GM18502 (cell line): ENCODE measurements around the gene MTERF4.

ENCODE experiments used
- ATAC-seq: cut with Tn5 transposase; IDR thresholded peaks from one replicate; pipeline ENCODE4 v1.9.1; 2021; ENCODE audit warnings: mild to moderate bottlenecking; ENCODE audit not compliant: unreplicated experiment, poor library complexity

Gene MTERF4

GRCh38 chr2:241135737-241136136 is 33.6 kb upstream of the MTERF4 start:
- ATAC-seq: no peak

GRCh38 chr2:241134711-241135110 is 32.6 kb upstream of the MTERF4 start:
- no peak for ATAC-seq

DNA sequence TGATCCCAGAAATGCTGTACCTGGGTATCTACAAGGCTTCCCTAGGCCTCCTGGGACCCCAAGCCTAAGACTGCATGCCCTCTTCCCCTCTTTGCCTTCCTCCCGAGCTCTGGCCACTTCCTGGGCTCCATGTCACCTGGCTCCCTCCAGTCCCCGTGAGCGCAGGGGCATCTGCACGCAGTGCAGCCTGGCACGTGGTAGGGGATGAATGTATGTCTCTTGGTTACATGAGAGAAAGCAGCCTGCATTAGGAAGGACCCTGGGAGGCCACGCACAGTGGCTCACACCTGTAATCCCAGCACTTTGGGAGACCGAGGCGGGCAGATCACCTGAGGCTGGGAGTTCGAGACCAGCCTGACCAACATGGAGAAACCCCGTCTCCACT is 31.3 kb upstream of the MTERF4 start:
- ATAC-seq: no peak

DNA sequence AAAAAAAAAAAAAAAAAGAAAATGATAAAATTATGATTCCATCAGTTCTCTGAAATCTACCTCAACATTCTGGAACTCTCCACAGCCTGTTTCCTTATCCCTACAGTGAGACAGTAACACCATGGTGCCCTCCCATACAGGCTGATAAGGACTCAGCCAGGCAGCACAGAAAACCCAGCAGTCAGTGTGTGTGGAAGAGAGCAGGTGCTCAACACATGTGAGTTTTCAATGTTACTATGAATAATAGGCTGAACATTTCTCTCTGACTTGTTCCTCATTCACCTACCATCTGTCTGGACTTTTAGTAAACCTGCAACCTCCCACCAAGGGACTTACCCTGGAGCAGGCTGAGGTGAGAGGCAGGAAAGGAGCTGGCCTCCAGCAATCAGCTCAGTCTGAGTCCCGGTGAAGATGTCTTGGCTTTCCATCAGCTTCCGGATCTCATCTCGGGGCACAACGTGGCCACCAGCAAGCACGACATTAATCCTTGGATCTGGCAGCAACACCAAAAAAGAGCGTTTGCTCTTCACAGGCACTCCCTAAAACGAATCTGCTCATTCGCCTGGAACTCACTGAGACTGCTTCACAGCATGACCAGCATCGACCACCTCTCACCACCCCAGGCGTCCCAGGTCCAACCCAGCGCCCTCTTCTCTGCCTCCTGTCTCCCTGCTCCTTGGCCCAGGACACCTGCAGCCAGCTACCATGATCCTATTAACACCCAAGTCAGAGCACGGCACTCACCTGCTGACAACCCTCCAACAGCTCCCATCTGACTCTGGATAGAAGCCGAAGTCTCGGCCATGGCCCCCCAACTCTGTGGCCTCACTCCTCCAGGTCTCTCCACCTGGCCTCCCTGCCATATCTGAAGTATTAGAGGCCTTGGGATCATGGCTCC is 30.7 kb upstream of the MTERF4 start:
- no peak for ATAC-seq

- ATAC-seq: no peak
These were observed 29.4 kb upstream of the MTERF4 start for GRCh38 chr2:241131531-241131930.

- no peak for ATAC-seq
These were observed 28.2 kb upstream of the MTERF4 start for GRCh38 chr2:241130316-241130715.

GRCh38 chr2:241129086-241129871 is 27.2 kb upstream of the MTERF4 start:
- no peak for ATAC-seq

GRCh38 chr2:241128266-241128665 is 26.2 kb upstream of the MTERF4 start:
- ATAC-seq: no peak

GRCh38 chr2:241126771-241127202 is 24.7 kb upstream of the MTERF4 start:
- no peak for ATAC-seq

GRCh38 chr2:241126201-241126611 is 24.1 kb upstream of the MTERF4 start:
- ATAC-seq: no peak

DNA sequence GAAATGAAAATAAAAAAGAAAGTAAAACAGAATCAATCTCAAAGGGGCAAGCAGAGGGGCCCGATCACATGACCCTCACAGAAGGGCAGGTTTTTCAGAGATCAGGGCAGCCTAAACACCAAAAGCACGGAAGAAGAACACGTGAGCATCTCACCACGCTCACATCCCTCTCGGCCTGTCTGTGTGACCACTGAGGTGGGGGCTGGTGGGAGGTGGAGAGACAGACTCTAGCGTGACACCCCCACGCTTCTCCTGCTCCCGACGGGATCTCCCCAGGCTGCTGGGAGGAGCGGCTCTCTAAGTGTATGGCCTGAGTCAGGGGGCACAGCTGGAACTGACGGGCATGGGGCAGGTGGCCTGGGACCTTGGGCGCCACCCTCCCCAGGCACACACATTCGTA is 23.5 kb upstream of the MTERF4 start:
- no peak for ATAC-seq

GRCh38 chr2:241123816-241124536 is 21.9 kb upstream of the MTERF4 start:
- no peak for ATAC-seq

- no peak for ATAC-seq
These were observed 20.4 kb upstream of the MTERF4 start for GRCh38 chr2:241122376-241123002.

GRCh38 chr2:241121008-241121407 is 18.9 kb upstream of the MTERF4 start:
- no peak for ATAC-seq

DNA sequence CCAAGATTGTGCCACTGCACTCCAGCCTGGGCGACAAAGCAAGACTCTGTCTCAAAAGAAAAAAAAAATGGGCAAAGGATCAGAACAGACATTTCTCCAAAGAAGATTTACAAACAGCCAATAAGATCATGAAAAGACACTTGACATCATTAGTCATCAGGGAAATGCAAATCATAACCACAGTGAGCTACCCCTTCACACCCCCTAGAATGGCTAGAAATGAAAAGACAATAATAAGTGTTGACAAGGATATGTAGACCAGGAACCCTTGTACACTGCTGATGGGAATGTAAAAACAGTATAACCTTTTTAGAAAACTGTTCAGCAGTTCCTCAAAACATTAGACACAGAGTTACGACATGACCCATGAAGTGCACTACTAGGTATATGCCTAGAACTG is 18.4 kb upstream of the MTERF4 start:
- ATAC-seq: no peak

DNA sequence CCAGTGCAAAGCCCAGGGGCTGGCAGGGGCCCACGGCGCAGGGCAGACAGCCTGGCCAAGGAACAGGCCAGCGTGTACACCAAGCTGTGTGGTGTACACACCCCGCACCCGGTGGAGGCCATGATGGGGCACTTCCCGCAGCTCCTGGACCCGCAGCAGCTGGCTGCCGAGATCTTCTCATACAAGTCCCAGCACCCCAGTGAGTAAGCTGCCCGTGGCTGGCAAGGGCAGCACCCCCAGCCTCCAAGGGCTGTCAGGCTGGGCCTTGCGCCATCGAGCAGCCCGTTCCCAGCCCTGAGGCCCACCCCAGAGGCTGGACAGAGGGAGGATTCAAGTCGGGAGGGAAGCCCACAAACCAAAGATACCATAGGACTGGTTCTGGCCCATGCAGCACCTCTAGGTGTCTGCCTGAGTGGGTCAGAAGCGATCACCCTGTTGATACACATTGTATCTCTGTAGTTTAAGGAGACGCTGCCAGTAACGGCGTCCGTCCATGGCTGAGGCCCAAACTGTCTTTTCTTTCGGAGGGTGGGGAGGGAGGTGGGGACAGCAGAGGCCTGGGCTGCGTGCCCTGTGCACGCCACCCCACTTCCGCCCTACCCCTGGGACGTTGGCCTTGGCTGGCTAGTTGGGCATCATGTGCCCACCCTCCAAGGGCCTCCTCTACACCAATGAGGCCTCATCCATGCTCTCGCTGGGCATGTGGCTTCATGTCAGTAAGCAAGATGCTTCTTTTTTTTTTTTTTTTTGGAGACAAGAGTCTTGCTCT is 16.8 kb upstream of the MTERF4 start:
- no peak for ATAC-seq

DNA sequence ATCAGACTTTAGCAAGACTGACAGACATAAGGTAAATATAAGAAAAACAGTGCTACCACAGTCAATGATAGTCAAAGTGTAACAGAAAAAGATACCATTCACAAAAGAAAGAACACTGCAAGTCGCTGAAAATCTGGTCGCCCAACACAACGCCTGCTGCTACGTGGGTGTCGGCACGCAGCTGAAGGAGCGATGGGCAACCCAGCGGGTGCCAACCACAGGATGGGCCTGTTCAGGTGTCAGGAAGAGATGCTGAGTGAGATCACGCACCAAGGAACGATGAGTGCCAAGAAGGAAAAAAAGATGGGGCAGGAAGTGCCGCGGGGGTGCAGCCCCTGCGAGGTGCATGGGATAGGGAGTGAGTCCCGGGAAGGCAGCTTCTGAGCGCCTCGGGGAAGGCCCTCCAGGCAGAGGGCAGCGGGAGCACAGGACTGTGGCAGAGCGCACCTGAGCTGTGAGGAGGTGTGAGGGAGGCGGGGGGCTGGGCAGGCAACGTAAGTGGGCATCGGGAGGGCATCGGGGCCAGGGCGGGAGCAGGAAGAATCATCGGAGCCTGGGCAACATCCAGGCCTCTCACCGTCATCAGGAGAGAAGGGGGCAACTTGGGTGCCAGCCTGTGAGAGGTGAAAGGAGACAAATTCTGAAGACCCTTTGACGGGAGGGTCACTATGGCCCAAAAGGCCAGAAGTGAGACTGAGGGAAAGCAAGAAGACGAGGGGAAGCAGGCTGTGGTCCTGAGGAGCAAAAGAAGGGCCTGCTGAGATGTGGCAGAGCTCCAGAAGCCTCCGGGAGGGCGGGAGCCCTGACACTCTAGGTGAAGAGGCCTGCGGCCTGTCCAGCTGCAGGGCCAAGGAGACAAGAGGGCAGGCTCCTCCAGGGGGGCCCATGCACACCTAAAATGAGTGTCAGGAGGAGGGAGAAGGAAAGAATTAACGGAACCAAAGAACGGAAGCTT is 14.8 kb upstream of the MTERF4 start:
- ATAC-seq: no peak

DNA sequence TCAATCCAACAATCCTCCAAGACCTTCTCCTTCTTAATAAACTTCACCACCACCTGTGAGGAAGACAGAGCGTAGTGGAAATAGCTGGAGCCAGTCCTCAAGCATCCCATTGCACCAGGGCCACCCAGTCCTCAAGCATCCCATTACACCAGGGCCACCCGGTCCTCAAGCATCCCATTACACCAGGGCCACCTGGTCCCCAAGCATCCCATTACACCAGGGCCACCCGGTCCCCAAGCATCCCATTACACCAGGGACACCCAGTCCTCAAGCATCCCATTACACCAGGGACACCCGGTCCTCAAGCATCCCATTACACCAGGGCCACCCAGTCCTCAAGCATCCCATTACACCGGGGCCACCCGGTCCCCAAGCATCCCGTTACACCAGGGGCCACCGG is 13.3 kb upstream of the MTERF4 start:
- no peak for ATAC-seq

- ATAC-seq: no peak
These were observed 12.7 kb upstream of the MTERF4 start for GRCh38 chr2:241114836-241115235.
